ENCODE results near the gene PPP1R14D. TPM values are rescaled to one million over a fixed set of nuclear protein-coding genes. Genes with fewer than 3 reads are reported as not detected.

Gene PPP1R14D
- total RNA-seq, 2 experiments from 2014 or later = not detected

DNA sequence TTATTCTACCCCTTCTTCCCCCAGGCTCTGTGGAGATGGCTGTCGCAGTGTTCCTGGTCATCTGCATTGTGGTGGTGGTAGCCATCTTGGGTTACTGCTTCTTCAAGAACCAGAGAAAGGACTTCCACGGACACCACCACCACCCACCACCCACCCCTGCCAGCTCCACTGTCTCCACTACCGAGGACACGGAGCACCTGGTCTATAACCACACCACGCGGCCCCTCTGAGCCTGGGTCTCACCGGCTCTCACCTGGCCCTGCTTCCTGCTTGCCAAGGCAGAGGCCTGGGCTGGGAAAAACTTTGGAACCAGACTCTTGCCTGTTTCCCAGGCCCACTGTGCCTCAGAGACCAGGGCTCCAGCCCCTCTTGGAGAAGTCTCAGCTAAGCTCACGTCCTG lies 28.2 kb upstream of the PPP1R14D start:
- Mint-ChIP-seq H3K4me3 (no peak overlapping the region), H3K27me3 (no peaks in the 10 kb centered on the region), H3K27ac (no peak overlapping the region), H3K36me3 (ENCODE audit: low read depth) (no peaks in the 10 kb centered on the region), H3K9me3 (no peaks in the 10 kb centered on the region), H3K4me1 (ENCODE audit: low read depth) (peaks cover 14% of the 10 kb centered on the region)
- ChIA-PET CTCF (interaction anchor here (2.7 to 6.1 kb wide), 4 partner anchors 17 to 48 kb away, joined by 21 to 135 read pairs (median 42); partner anchors contain the start of genes RHOV and VPS18), POLR2A (interaction anchor here (3.3 kb wide), 1 partner anchor 38 kb away, joined by 55 read pairs; the partner anchor contains the start of gene VPS18)
- ATAC-seq (ENCODE audit: poor library complexity) (no peak), DNase-seq (no peak)
- TF ChIP-seq, protein P1, sequence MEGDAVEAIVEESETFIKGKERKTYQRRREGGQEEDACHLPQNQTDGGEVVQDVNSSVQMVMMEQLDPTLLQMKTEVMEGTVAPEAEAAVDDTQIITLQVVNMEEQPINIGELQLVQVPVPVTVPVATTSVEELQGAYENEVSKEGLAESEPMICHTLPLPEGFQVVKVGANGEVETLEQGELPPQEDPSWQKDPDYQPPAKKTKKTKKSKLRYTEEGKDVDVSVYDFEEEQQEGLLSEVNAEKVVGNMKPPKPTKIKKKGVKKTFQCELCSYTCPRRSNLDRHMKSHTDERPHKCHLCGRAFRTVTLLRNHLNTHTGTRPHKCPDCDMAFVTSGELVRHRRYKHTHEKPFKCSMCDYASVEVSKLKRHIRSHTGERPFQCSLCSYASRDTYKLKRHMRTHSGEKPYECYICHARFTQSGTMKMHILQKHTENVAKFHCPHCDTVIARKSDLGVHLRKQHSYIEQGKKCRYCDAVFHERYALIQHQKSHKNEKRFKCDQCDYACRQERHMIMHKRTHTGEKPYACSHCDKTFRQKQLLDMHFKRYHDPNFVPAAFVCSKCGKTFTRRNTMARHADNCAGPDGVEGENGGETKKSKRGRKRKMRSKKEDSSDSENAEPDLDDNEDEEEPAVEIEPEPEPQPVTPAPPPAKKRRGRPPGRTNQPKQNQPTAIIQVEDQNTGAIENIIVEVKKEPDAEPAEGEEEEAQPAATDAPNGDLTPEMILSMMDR (IDR thresholded peaks at IDR 0.05) = no peak
- Histone ChIP-seq H3K27me3 (ENCODE audit: control insufficient read depth in 1 of 2, insufficient read depth in 2 of 2, low read length in 2 of 2) (no peaks in the 10 kb centered on the region), H3K4me3 (ENCODE audit: low read length) (no peak overlapping the region), H3K9me3 (ENCODE audit: control insufficient read depth in 1 of 2, insufficient read depth in 1 of 2, low read length in 2 of 2) (peaks cover 0 to 3% of the 10 kb centered on the region in 2 experiments), H3K4me1 (ENCODE audit: insufficient read depth, low read length) (peaks cover 18% of the 10 kb centered on the region), H3K27ac (ENCODE audit: low read depth in 1 of 2, low read length in 2 of 2) (no peak overlapping the region), H3K36me3 (ENCODE audit: insufficient read depth, low read length) (peaks cover 2% of the 10 kb centered on the region)
- intact Hi-C loops (cut with DNase I, micrococcal nuclease) = loop anchor here (1.0 kb wide), 3 partner anchors 38 to 329 kb away; partner anchors contain the start of gene VPS18 (in 1 of the 2)

DNA sequence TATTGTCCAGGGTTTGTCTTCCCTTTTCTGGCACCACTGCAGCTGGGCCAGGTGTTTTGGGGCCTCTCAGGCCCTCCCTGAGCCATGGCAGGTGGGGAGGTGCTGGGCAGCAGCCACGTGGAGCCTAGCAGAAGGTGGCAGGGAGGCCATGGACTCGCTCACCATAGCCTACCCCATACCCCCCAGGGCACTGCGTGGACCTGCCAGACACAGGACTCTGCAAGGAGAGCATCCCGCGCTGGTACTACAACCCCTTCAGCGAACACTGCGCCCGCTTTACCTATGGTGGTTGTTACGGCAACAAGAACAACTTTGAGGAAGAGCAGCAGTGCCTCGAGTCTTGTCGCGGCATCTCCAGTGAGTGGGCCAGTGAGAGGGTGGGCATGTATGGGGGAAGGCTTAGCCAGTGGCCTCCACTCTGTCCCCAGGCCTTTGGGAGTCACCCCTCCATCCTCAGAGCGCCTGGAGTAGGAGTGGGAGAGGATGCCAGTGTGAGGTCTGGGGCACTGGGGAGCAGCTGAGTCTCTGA lies 27.3 kb upstream of the PPP1R14D start:
- intact Hi-C loops (cut with DNase I, micrococcal nuclease) = no loop called here
- H3K9me3 Mint-ChIP-seq = no peaks in the 10 kb centered on the region
- ATAC-seq (ENCODE audit: poor library complexity) (no peak), DNase-seq (no peak)
- H3K4me3 Mint-ChIP-seq = no peak overlapping the region
- H3K27me3 Mint-ChIP-seq = no peaks in the 10 kb centered on the region
- H3K27ac Mint-ChIP-seq = no peak overlapping the region
- no peaks in the 10 kb centered on the region for H3K27me3 ChIP-seq (ENCODE audit: control insufficient read depth in 1 of 2, insufficient read depth in 2 of 2, low read length in 2 of 2)
- H3K4me1 ChIP-seq (ENCODE audit: insufficient read depth, low read length) = peaks cover 18% of the 10 kb centered on the region
- peaks cover 14% of the 10 kb centered on the region for H3K4me1 Mint-ChIP-seq (ENCODE audit: low read depth)
- H3K36me3 Mint-ChIP-seq (ENCODE audit: low read depth) = no peaks in the 10 kb centered on the region
- ChIA-PET CTCF (interaction anchor here (5.3 to 6.1 kb wide), 2 partner anchors 34 to 40 kb away, joined by 54 to 135 read pairs; partner anchors contain the start of gene VPS18), POLR2A (no interaction called here)
- TF ChIP-seq, protein P1 (IDR thresholded peaks at IDR 0.05) = no peak
- no peak overlapping the region for H3K27ac ChIP-seq (ENCODE audit: low read depth in 1 of 2, low read length in 2 of 2)
- H3K4me3 ChIP-seq (ENCODE audit: low read length) = no peak overlapping the region
- peaks cover 0 to 3% of the 10 kb centered on the region in 2 experiments for H3K9me3 ChIP-seq (ENCODE audit: control insufficient read depth in 1 of 2, insufficient read depth in 1 of 2, low read length in 2 of 2)
- peaks cover 2% of the 10 kb centered on the region for H3K36me3 ChIP-seq (ENCODE audit: insufficient read depth, low read length)

DNA sequence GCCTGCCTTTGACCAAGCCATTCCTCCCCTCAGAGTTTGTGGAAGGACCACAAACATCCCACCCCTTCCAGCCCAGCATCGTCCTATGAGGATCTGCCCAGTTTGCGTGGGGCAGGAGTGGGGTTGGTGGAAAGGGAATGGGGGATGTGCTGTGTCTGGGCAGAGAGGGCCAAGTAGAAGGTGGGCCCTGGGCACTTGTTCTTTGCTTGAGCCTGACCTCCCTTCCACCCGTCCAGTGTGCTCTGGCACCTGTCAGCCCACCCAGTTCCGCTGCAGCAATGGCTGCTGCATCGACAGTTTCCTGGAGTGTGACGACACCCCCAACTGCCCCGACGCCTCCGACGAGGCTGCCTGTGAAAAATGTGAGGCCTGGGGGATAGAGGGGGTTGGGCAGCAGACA lies 25.7 kb upstream of the PPP1R14D start:
- TF ChIP-seq, protein P1 (IDR thresholded peaks at IDR 0.05) = no peak
- H3K27ac ChIP-seq (ENCODE audit: low read depth in 1 of 2, low read length in 2 of 2) = no peak overlapping the region
- ChIA-PET CTCF (no interaction called here), POLR2A (no interaction called here)
- ATAC-seq (ENCODE audit: poor library complexity) (no peak), DNase-seq (no peak)
- H3K27me3 ChIP-seq (ENCODE audit: control insufficient read depth in 1 of 2, insufficient read depth in 2 of 2, low read length in 2 of 2) = no peaks in the 10 kb centered on the region
- peaks cover 13% of the 10 kb centered on the region for H3K4me1 ChIP-seq (ENCODE audit: insufficient read depth, low read length)
- Mint-ChIP-seq H3K9me3 (no peaks in the 10 kb centered on the region), H3K27me3 (no peaks in the 10 kb centered on the region), H3K4me1 (ENCODE audit: low read depth) (peaks cover 10% of the 10 kb centered on the region), H3K36me3 (ENCODE audit: low read depth) (no peaks in the 10 kb centered on the region), H3K4me3 (no peak overlapping the region), H3K27ac (no peak overlapping the region)
- H3K4me3 ChIP-seq (ENCODE audit: low read length) = no peak overlapping the region
- peaks cover 2% of the 10 kb centered on the region for H3K36me3 ChIP-seq (ENCODE audit: insufficient read depth, low read length)
- intact Hi-C loops (cut with DNase I, micrococcal nuclease) = no loop called here
- H3K9me3 ChIP-seq (ENCODE audit: control insufficient read depth in 1 of 2, insufficient read depth in 1 of 2, low read length in 2 of 2) = peaks cover 0 to 3% of the 10 kb centered on the region in 2 experiments

All from CD4-positive, alpha-beta T cell (primary cell).